Measurements from ENCODE around the gene MS4A4E. TPM values are rescaled to one million over a fixed set of nuclear protein-coding genes. Genes with fewer than 3 reads are reported as not detected.

The MS4A4E gene
- total and polyA plus RNA-seq, 2 of the 8 experiments (the other 6 are each of a cell fraction or from before 2014, with no cell fraction given), result not detected

DNA sequence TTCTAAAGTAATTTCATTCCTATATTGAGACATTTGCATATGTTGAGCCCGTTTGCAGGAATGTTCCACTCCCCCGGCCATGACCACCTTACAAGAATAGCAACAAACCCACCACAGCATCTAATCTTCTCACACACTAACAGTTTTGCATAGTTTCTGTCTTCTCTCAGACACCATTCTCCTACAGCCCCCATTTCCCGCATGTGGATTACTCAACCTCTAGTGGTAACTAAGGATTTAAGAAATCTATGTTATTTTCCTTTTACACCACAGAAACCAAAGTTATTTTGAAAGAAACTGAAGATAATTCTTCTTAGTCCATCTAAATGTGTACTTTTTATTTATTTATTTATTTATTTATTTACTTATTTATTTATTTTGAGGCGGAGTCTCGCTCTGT lies 2.3 kb downstream of the MS4A4E start (continued):
- TF ChIP-seq, protein P1, sequence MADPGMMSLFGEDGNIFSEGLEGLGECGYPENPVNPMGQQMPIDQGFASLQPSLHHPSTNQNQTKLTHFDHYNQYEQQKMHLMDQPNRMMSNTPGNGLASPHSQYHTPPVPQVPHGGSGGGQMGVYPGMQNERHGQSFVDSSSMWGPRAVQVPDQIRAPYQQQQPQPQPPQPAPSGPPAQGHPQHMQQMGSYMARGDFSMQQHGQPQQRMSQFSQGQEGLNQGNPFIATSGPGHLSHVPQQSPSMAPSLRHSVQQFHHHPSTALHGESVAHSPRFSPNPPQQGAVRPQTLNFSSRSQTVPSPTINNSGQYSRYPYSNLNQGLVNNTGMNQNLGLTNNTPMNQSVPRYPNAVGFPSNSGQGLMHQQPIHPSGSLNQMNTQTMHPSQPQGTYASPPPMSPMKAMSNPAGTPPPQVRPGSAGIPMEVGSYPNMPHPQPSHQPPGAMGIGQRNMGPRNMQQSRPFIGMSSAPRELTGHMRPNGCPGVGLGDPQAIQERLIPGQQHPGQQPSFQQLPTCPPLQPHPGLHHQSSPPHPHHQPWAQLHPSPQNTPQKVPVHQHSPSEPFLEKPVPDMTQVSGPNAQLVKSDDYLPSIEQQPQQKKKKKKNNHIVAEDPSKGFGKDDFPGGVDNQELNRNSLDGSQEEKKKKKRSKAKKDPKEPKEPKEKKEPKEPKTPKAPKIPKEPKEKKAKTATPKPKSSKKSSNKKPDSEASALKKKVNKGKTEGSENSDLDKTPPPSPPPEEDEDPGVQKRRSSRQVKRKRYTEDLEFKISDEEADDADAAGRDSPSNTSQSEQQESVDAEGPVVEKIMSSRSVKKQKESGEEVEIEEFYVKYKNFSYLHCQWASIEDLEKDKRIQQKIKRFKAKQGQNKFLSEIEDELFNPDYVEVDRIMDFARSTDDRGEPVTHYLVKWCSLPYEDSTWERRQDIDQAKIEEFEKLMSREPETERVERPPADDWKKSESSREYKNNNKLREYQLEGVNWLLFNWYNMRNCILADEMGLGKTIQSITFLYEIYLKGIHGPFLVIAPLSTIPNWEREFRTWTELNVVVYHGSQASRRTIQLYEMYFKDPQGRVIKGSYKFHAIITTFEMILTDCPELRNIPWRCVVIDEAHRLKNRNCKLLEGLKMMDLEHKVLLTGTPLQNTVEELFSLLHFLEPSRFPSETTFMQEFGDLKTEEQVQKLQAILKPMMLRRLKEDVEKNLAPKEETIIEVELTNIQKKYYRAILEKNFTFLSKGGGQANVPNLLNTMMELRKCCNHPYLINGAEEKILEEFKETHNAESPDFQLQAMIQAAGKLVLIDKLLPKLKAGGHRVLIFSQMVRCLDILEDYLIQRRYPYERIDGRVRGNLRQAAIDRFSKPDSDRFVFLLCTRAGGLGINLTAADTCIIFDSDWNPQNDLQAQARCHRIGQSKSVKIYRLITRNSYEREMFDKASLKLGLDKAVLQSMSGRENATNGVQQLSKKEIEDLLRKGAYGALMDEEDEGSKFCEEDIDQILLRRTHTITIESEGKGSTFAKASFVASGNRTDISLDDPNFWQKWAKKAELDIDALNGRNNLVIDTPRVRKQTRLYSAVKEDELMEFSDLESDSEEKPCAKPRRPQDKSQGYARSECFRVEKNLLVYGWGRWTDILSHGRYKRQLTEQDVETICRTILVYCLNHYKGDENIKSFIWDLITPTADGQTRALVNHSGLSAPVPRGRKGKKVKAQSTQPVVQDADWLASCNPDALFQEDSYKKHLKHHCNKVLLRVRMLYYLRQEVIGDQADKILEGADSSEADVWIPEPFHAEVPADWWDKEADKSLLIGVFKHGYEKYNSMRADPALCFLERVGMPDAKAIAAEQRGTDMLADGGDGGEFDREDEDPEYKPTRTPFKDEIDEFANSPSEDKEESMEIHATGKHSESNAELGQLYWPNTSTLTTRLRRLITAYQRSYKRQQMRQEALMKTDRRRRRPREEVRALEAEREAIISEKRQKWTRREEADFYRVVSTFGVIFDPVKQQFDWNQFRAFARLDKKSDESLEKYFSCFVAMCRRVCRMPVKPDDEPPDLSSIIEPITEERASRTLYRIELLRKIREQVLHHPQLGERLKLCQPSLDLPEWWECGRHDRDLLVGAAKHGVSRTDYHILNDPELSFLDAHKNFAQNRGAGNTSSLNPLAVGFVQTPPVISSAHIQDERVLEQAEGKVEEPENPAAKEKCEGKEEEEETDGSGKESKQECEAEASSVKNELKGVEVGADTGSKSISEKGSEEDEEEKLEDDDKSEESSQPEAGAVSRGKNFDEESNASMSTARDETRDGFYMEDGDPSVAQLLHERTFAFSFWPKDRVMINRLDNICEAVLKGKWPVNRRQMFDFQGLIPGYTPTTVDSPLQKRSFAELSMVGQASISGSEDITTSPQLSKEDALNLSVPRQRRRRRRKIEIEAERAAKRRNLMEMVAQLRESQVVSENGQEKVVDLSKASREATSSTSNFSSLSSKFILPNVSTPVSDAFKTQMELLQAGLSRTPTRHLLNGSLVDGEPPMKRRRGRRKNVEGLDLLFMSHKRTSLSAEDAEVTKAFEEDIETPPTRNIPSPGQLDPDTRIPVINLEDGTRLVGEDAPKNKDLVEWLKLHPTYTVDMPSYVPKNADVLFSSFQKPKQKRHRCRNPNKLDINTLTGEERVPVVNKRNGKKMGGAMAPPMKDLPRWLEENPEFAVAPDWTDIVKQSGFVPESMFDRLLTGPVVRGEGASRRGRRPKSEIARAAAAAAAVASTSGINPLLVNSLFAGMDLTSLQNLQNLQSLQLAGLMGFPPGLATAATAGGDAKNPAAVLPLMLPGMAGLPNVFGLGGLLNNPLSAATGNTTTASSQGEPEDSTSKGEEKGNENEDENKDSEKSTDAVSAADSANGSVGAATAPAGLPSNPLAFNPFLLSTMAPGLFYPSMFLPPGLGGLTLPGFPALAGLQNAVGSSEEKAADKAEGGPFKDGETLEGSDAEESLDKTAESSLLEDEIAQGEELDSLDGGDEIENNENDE (IDR thresholded peaks at IDR 0.05; ENCODE audit: insufficient replicate concordance, low read length), result no peak
- TF ChIP-seq CTBP2 (IDR thresholded peaks at IDR 0.05; ENCODE audit: borderline replicate concordance, insufficient read depth, insufficient read length, low read length) (no peak), GABPA (IDR thresholded peaks at IDR 0.05; ENCODE audit: borderline replicate concordance, insufficient read depth, low read length) (no peak), EP300 (IDR thresholded peaks at IDR 0.05; ENCODE audit: borderline replicate concordance in 1 of 2, low read depth in 2 of 2, low read length in 2 of 2) (no peak), YY1 (IDR thresholded peaks at IDR 0.05; ENCODE audit: low read depth, low read length) (no peak), SIRT6 (IDR thresholded peaks at IDR 0.05; ENCODE audit: low read length) (no peak), NRF1 (IDR thresholded peaks at IDR 0.05; ENCODE audit: low read depth, low read length) (no peak), CBX5 (IDR thresholded peaks at IDR 0.05; ENCODE audit: low read depth, low read length) (no peak), POU5F1 (IDR thresholded peaks at IDR 0.05; ENCODE audit: low read depth, low read length) (no peak), RFX5 (IDR thresholded peaks at IDR 0.05; ENCODE audit: borderline replicate concordance, low read depth, low read length) (no peak), SIN3A (conservative IDR thresholded peaks at IDR 0.05 in 1 of 2, IDR thresholded peaks at IDR 0.05 in 1 of 2; ENCODE audit: low read depth in 1 of 2, low read length in 2 of 2) (no peak)
